Measurements from ENCODE around the gene PCNX3.

- TF ChIP-seq SMC3 (conservative IDR thresholded peaks at IDR 0.05; ENCODE audit: poor library complexity) (no peak), REST (IDR thresholded peaks at IDR 0.05; ENCODE audit: borderline replicate concordance) (no peak), CTCF (IDR thresholded peaks at IDR 0.05; ENCODE audit: poor library complexity, severe bottlenecking) (no peak), EZH2 (IDR thresholded peaks at IDR 0.05; ENCODE audit: borderline replicate concordance, insufficient read depth, low read length, poor library complexity, severe bottlenecking) (no peak)
Observed at GRCh38 chr11:65654375-65655349, 39.1 kb downstream of the PCNX3 start.
